ENCODE data around the gene RANBP2.

GRCh38 chr2:108810993-108811957, 92.0 kb downstream of the RANBP2 start:
- TF ChIP-seq POLR2A (IDR thresholded peaks at IDR 0.05) (no peak), CTCF (IDR thresholded peaks at IDR 0.05) (no peak)

Measured in body of pancreas (tissue), 4 donors.